Natural killer cell (primary cell): ENCODE results near the gene APBA2. TPM values are rescaled to one million over a fixed set of nuclear protein-coding genes. Genes with fewer than 3 reads are reported as not detected.

Source experiments
- ATAC-seq, 3 donors: fragments of 150-1000 bp in 2 of 3; fragments of 200-7000 bp in 1 of 3; cut with Tn5 transposase; 1 replicate in 1 of 3; 2 replicates in 2 of 3; pipeline ENCODE4 v1.10.0; 2021; ENCODE audit warnings: mild to moderate bottlenecking in 2 of 3, moderate library complexity in 2 of 3
- DNase-seq, 2 donors: peaks; one replicate each; pipeline versions ENCODE4 v3.0.0 to v3.0.0-alpha.2; 2013 to 2021; ENCODE audit warnings: mixed read lengths in 1 of 2
- H3K27ac ChIP-seq: one replicate; pipeline ENCODE4 v1.5.1; 2013; ENCODE audit warnings: mild to moderate bottlenecking, low read length
- H3K27me3 ChIP-seq: one replicate; pipeline ENCODE4 v1.6.1; 2013; ENCODE audit warnings: low read length; ENCODE audit not compliant: control insufficient read depth, insufficient read depth
- H3K36me3 ChIP-seq: one replicate; pipeline ENCODE4 v1.6.1; 2013; ENCODE audit warnings: low read length; ENCODE audit not compliant: control insufficient read depth, insufficient read depth
- H3K4me1 ChIP-seq: one replicate; pipeline ENCODE4 v1.6.1; 2013; ENCODE audit warnings: low read length; ENCODE audit not compliant: control insufficient read depth, insufficient read depth
- H3K4me3 ChIP-seq: one replicate; pipeline ENCODE4 v1.5.1; 2013; ENCODE audit warnings: low read length
- H3K9me3 ChIP-seq: one replicate; pipeline ENCODE4 v1.6.1; 2013; ENCODE audit warnings: low read length; ENCODE audit not compliant: control insufficient read depth, insufficient read depth
- H3K27ac Mint-ChIP-seq, 2 donors: one replicate each; pipeline ENCODE4 v1.8.0; 2022; ENCODE audit warnings: mild to moderate bottlenecking in 2 of 2, mixed read lengths in 2 of 2, moderate library complexity in 1 of 2
- H3K27me3 Mint-ChIP-seq, 2 donors: one replicate each; pipeline ENCODE4 v1.8.0; 2022; ENCODE audit warnings: low read depth in 2 of 2, mixed read lengths in 2 of 2
- H3K36me3 Mint-ChIP-seq: one replicate; pipeline ENCODE4 v1.8.0; 2022; ENCODE audit warnings: mixed read lengths
- H3K4me1 Mint-ChIP-seq, 2 donors: one replicate each; pipeline ENCODE4 v1.8.0; 2022; ENCODE audit warnings: mixed read lengths in 2 of 2
- H3K4me3 Mint-ChIP-seq: one replicate; pipeline ENCODE4 v1.8.0; 2022; ENCODE audit warnings: mild to moderate bottlenecking, moderate library complexity, mixed read lengths
- H3K9me3 Mint-ChIP-seq, 2 donors: one replicate each; pipeline ENCODE4 v1.8.0; 2022; ENCODE audit warnings: mixed read lengths in 2 of 2
- CTCF ChIP-seq: fragments of 200-600 bp; IDR thresholded peaks from one replicate; pipeline ENCODE4 v1.8.0; 2022; ENCODE audit warnings: antibody characterized with exemption
- WGBS: methylation state at CpG from one replicate; pipeline ENCODE4 v1.1.7; 2013; ENCODE audit warnings: missing lambda C conversion rate; ENCODE audit not compliant: insufficient coverage; 5-methylcytosine and 5-hydroxymethylcytosine counted together
- intact Hi-C: fragments of 100-400 bp; cut with micrococcal nuclease; formaldehyde crosslinking; loops from one replicate; pipeline ENCODE4 v1.14.2; 2022
- total RNA-seq, 4 donors: library from RNA; stranded (reverse); fragments of 120-200 nt in 1 of 4; gene quantifications; one replicate each; pipeline versions ENCODE4 v1.2.3 to v1.2.4, GENCODE V29; 2013 to 2022

The APBA2 gene
- total RNA-seq, 3 donors from 2014 or later (not counting 1 experiment from before 2014, with no cell fraction given) = 96.4 to 119 (median 97.9) TPM

DNA sequence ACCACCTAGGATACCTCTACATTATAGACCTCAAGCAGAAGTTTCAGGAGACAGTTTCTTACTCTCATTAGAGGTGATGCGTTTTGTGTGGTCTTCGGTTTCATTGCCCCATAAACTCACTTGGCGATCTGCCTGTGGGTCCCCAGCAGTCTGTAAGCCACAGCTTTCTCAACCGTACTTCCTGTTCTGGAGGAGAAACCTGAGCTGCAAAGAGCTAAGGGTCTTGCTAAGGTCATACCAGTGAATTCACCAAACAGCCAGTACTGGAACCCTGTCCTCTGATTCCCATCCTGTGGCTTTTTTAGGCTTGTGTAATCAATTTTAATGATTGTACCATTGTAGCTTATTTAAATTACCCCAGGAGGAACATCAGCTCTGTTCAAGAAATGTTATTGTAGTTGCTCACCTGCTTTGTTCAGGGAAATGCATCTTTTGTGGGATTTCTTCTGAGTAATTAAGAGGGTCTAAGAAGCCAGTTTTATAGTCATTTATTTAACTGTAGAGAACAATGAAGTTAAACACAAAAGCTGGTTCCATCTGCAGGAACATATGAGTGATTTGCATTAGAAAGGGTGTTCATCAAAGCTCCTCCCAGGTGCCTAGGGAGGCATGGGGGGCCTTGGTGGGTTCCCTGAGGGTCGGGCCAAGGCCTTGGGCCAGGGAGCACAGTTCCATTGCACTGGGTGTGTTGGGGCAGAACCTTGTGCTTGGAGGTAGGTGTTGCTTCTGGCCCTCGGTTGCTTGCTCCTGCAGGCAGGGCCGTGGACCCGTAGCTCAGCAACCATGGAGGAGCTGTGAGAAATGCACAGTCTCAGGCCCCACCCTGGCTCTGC is 69.6 kb downstream of the APBA2 start:
- Mint-ChIP-seq H3K9me3 (no peaks in the 10 kb centered on the region), H3K4me3 (peak overlapping the region; percentile 87), H3K27ac (peak overlapping the region; percentile 94 to 95), H3K36me3 (no peaks in the 10 kb centered on the region), H3K27me3 (no peaks in the 10 kb centered on the region), H3K4me1 (peaks cover 67 to 68% of the 10 kb centered on the region in 2 donors)
- WGBS = 16% methylated on average over 8 of the region's 8 CpGs
- no peak overlapping the region for H3K4me3 ChIP-seq
- DNase-seq (peak in 1 of 2 donors; percentile 60), ATAC-seq (peak; percentile 58 to 81 (median 62))
- H3K9me3 ChIP-seq = no peaks in the 10 kb centered on the region
- peaks cover 58% of the 10 kb centered on the region for H3K4me1 ChIP-seq
- intact Hi-C loops = loop anchor here (2.0 to 5.0 kb wide), 2 partner anchors 17 to 37 kb away; no protein-coding TSS in a partner anchor
- H3K27ac ChIP-seq = peak overlapping the region; percentile 71
- no peaks in the 10 kb centered on the region for H3K36me3 ChIP-seq
- no peak for TF ChIP-seq CTCF
- H3K27me3 ChIP-seq = no peaks in the 10 kb centered on the region

- no peaks in the 10 kb centered on the region for H3K27me3 Mint-ChIP-seq
- DNase-seq (no peak), ATAC-seq (peak; percentile 35 to 66 (median 40))
- Histone ChIP-seq H3K4me1 (peaks cover 58% of the 10 kb centered on the region), H3K36me3 (no peaks in the 10 kb centered on the region), H3K27me3 (no peaks in the 10 kb centered on the region), H3K27ac (peak overlapping the region; percentile 71), H3K9me3 (no peaks in the 10 kb centered on the region), H3K4me3 (no peak overlapping the region)
- TF ChIP-seq CTCF = no peak
- 48% methylated on average over 5 of the region's 5 CpGs for WGBS
- no peaks in the 10 kb centered on the region for H3K9me3 Mint-ChIP-seq
- H3K36me3 Mint-ChIP-seq = no peaks in the 10 kb centered on the region
- H3K4me1 Mint-ChIP-seq = peaks cover 71 to 73% of the 10 kb centered on the region in 2 donors
- intact Hi-C loops = loop anchor here (2.0 to 5.0 kb wide), 2 partner anchors 17 to 36 kb away; no protein-coding TSS in a partner anchor
- peak overlapping the region; percentile 87 for H3K4me3 Mint-ChIP-seq
- peak overlapping the region; percentile 94 to 95 for H3K27ac Mint-ChIP-seq
These were observed 70.2 kb downstream of the APBA2 start for GRCh38 chr15:28955993-28956421.

- Histone ChIP-seq H3K9me3 (no peaks in the 10 kb centered on the region), H3K36me3 (no peaks in the 10 kb centered on the region), H3K27me3 (no peaks in the 10 kb centered on the region), H3K4me1 (peaks cover 58% of the 10 kb centered on the region), H3K27ac (peak overlapping the region; percentile 5), H3K4me3 (no peak overlapping the region)
- Mint-ChIP-seq H3K27ac (peak overlapping the region; percentile 94 to 95), H3K36me3 (no peaks in the 10 kb centered on the region), H3K4me1 (peaks cover 76 to 78% of the 10 kb centered on the region in 2 donors), H3K9me3 (no peaks in the 10 kb centered on the region), H3K4me3 (peak overlapping the region; percentile 87), H3K27me3 (no peaks in the 10 kb centered on the region)
- no peak for TF ChIP-seq CTCF
- DNase-seq (no peak), ATAC-seq (peak in 1 of 3 donors; percentile 4)
- 89% methylated on average over 8 of the region's 8 CpGs for WGBS
- intact Hi-C loops = loop anchor here (5.0 kb wide), 1 partner anchor 36 kb away; no protein-coding TSS in a partner anchor
These were observed 70.7 kb downstream of the APBA2 start for GRCh38 chr15:28956491-28956890.
